ENCODE data around the gene MAML2. TPM values are rescaled to one million over a fixed set of nuclear protein-coding genes. Genes with fewer than 3 reads are reported as not detected.

MAML2 gene
- polyA plus RNA-seq, 3 donors, result 0.57 to 7.6 (median 1.2) TPM

DNA sequence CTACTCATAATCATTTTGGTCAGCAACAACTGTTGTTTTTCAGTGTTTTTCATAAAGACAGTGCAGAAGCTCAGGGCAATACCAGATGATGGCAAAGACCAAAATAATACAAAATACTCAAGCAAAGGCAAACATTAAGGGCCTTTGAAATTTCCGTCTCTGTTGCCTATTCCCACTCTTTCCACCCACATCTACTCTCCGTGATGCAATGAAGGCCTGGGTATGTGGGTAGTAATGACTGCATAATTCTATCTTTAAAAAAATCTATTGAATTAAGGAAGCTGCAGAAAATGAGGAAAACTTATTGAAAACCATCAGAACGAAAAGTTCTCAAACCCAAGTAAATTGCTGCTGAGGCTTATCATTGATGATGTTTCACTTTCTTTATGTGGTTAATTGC, 203.3 kb downstream of the MAML2 start:
- Mint-ChIP-seq H3K4me1 (peaks cover 21% of the 10 kb centered on the region), H3K27me3 (ENCODE audit: low read depth in 3 of 3) (peaks cover 0 to 3% (median 0%) of the 10 kb centered on the region in 3 donors), H3K27ac (no peak overlapping the region), H3K4me3 (no peak overlapping the region), H3K36me3 (peaks cover 0 to 5% of the 10 kb centered on the region in 2 donors), H3K9me3 (no peaks in the 10 kb centered on the region)
- H2AFZ ChIP-seq (ENCODE audit: insufficient read depth, low read depth, low read length, poor library complexity, severe bottlenecking), result no peak overlapping the region
- H3K4me2 ChIP-seq (replicated peaks; ENCODE audit: extremely low read depth, low read length, poor library complexity, severe bottlenecking), result no peak overlapping the region
- no peak overlapping the region for H3K27ac ChIP-seq (ENCODE audit: low read depth in 1 of 2, low read length in 2 of 2)
- H3K4me3 ChIP-seq (replicated peaks in 1 of 3; ENCODE audit: low read depth in 2 of 3, low read length in 3 of 3), result no peak overlapping the region
- peaks cover 6 to 11% of the 10 kb centered on the region in 2 donors for H3K4me1 ChIP-seq (ENCODE audit: control insufficient read depth in 1 of 2, insufficient read depth in 2 of 2, low read length in 2 of 2)
- intact Hi-C loops (cut with micrococcal nuclease), result no loop called here
- H3K79me2 ChIP-seq (ENCODE audit: insufficient read depth, low read length), result no peaks in the 10 kb centered on the region
- no CpG with 5 or more reads among the region's 3 CpGs for WGBS (ENCODE audit: insufficient coverage)
- TF ChIP-seq, protein P1, sequence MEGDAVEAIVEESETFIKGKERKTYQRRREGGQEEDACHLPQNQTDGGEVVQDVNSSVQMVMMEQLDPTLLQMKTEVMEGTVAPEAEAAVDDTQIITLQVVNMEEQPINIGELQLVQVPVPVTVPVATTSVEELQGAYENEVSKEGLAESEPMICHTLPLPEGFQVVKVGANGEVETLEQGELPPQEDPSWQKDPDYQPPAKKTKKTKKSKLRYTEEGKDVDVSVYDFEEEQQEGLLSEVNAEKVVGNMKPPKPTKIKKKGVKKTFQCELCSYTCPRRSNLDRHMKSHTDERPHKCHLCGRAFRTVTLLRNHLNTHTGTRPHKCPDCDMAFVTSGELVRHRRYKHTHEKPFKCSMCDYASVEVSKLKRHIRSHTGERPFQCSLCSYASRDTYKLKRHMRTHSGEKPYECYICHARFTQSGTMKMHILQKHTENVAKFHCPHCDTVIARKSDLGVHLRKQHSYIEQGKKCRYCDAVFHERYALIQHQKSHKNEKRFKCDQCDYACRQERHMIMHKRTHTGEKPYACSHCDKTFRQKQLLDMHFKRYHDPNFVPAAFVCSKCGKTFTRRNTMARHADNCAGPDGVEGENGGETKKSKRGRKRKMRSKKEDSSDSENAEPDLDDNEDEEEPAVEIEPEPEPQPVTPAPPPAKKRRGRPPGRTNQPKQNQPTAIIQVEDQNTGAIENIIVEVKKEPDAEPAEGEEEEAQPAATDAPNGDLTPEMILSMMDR (IDR thresholded peaks at IDR 0.05), result no peak
- no peaks in the 10 kb centered on the region for H4K20me1 ChIP-seq (ENCODE audit: insufficient read depth, low read length)
- no peaks in the 10 kb centered on the region for H3K36me3 ChIP-seq (replicated peaks in 1 of 2; ENCODE audit: control insufficient read depth in 1 of 2, insufficient read depth in 2 of 2, low read length in 2 of 2)
- H3K9me3 ChIP-seq (replicated peaks in 1 of 2; ENCODE audit: control insufficient read depth in 1 of 2, insufficient read depth in 1 of 2, low read length in 2 of 2), result no peaks in the 10 kb centered on the region
- no peaks in the 10 kb centered on the region for H3K27me3 ChIP-seq (ENCODE audit: control insufficient read depth in 2 of 2, insufficient read depth in 2 of 2, low read length in 2 of 2)
- H3K9ac ChIP-seq (ENCODE audit: insufficient read depth, low read length, poor library complexity, severe bottlenecking), result no peak overlapping the region
- DNase-seq, result no peak

- Mint-ChIP-seq H3K4me1 (peaks cover 22% of the 10 kb centered on the region), H3K9me3 (no peaks in the 10 kb centered on the region), H3K4me3 (no peak overlapping the region), H3K27ac (peak overlapping the region in 1 of 7 donors; percentile 76), H3K27me3 (ENCODE audit: low read depth in 3 of 3) (peaks cover 0 to 3% (median 0%) of the 10 kb centered on the region in 3 donors), H3K36me3 (peaks cover 0 to 5% of the 10 kb centered on the region in 2 donors)
- no peaks in the 10 kb centered on the region for H3K9me3 ChIP-seq (replicated peaks in 1 of 2; ENCODE audit: control insufficient read depth in 1 of 2, insufficient read depth in 1 of 2, low read length in 2 of 2)
- no peaks in the 10 kb centered on the region for H3K36me3 ChIP-seq (replicated peaks in 1 of 2; ENCODE audit: control insufficient read depth in 1 of 2, insufficient read depth in 2 of 2, low read length in 2 of 2)
- no peak overlapping the region for H3K9ac ChIP-seq (ENCODE audit: insufficient read depth, low read length, poor library complexity, severe bottlenecking)
- no peak overlapping the region for H3K4me2 ChIP-seq (replicated peaks; ENCODE audit: extremely low read depth, low read length, poor library complexity, severe bottlenecking)
- no peaks in the 10 kb centered on the region for H3K27me3 ChIP-seq (ENCODE audit: control insufficient read depth in 2 of 2, insufficient read depth in 2 of 2, low read length in 2 of 2)
- TF ChIP-seq, protein P1 (IDR thresholded peaks at IDR 0.05), result no peak
- no CpG with 5 or more reads among the region's 2 CpGs for WGBS (ENCODE audit: insufficient coverage)
- intact Hi-C loops (cut with micrococcal nuclease), result no loop called here
- H3K27ac ChIP-seq (ENCODE audit: low read depth in 1 of 2, low read length in 2 of 2), result no peak overlapping the region
- no peaks in the 10 kb centered on the region for H4K20me1 ChIP-seq (ENCODE audit: insufficient read depth, low read length)
- H2AFZ ChIP-seq (ENCODE audit: insufficient read depth, low read depth, low read length, poor library complexity, severe bottlenecking), result no peak overlapping the region
- H3K4me3 ChIP-seq (replicated peaks in 1 of 3; ENCODE audit: low read depth in 2 of 3, low read length in 3 of 3), result no peak overlapping the region
- peaks cover 13 to 14% of the 10 kb centered on the region in 2 donors for H3K4me1 ChIP-seq (ENCODE audit: control insufficient read depth in 1 of 2, insufficient read depth in 2 of 2, low read length in 2 of 2)
- no peak for DNase-seq
- H3K79me2 ChIP-seq (ENCODE audit: insufficient read depth, low read length), result no peaks in the 10 kb centered on the region
These were observed 205.6 kb downstream of the MAML2 start for GRCh38 chr11:96137373-96137772.
